ENCODE data around the gene ZNF552. TPM values are rescaled to one million over a fixed set of nuclear protein-coding genes. Genes with fewer than 3 reads are reported as not detected.
"Not testable (repeated sequence)": the region's sequence is repeated elsewhere in the genome, so short reads cannot be mapped to it uniquely, and the experiment has no call there.

The ZNF552 gene
- total RNA-seq, 2 donors from 2014 or later = 7.7 to 8.4 TPM

DNA sequence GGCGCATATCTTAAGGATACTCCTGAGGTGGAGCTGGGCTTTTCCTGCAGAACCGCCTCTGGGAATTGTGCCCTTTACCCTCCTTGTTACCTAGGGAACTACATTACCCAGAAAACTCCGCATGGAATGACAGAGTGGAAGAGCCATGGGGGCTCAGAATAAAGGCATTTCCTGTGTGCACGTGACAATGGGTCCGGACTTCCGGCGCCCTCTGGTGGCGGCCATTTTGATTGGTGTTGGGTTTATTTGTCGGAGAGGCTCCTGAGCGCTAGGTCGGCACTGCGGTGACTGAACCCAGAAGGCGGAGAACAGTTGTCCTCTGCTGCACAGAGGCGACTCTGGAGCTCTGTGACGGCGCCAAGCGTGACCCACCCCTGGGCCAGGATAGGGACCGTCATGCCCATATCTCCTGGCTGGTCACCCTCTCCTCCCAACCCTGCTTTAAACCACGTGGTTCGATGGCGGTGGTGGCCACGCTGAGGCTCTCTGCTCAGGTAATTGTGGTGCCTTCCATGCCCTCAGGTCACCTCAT lies 15.4 kb upstream of the ZNF552 start, which contains the start of gene ZNF587B:
Gene ZNF587B (plus strand): TSS at position 229 of the 532 bp plus-strand sequence. CDS start 230 bp downstream, at position 459.
- peak within 1 kb of the TSS; percentile 3 for H3K27ac Mint-ChIP-seq
- H3K4me3 Mint-ChIP-seq = no peak within 1 kb of the TSS
- peak; percentile 21 to 37 for DNase-seq
- no peak for ATAC-seq (replicated peaks in 1 of 2)
- H3K27me3 Mint-ChIP-seq (ENCODE audit: low read depth) = no peaks in the 10 kb centered on the region
- H3K4me1 Mint-ChIP-seq (ENCODE audit: low read depth) = peaks cover 6% of the 10 kb centered on the region
- H3K36me3 Mint-ChIP-seq (ENCODE audit: insufficient read depth in 2 of 2) = peaks cover 5 to 14% of the 10 kb centered on the region in 2 donors
- no peaks in the 10 kb centered on the region for H3K9me3 Mint-ChIP-seq

DNA sequence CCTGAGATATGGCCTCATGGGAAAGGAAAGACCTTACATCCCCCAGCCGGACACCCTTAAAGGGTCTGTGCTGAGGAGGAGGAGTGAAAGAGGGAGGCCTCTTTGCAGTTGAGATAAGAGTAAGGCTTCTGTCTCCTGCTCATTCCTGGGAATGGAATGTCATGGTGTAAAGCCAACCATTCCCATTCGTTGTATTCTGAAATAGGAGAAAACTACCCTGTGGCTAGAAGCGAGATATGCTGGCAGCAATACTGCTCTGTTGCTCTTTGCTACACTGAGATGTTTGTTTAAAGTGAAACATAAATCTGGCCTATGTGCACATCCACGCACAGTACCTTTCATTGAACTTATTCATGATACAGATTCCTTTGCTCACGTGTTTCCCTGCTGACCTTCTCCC lies 14.6 kb upstream of the ZNF552 start:
- no peak overlapping the region for H3K4me3 Mint-ChIP-seq
- no peak for ATAC-seq (replicated peaks in 1 of 2)
- H3K9me3 Mint-ChIP-seq = no peaks in the 10 kb centered on the region
- no peaks in the 10 kb centered on the region for H3K27me3 Mint-ChIP-seq (ENCODE audit: low read depth)
- no peak for DNase-seq
- H3K36me3 Mint-ChIP-seq (ENCODE audit: insufficient read depth in 2 of 2) = peaks cover 5 to 14% of the 10 kb centered on the region in 2 donors
- peaks cover 9% of the 10 kb centered on the region for H3K4me1 Mint-ChIP-seq (ENCODE audit: low read depth)
- H3K27ac Mint-ChIP-seq = no peak overlapping the region

DNA sequence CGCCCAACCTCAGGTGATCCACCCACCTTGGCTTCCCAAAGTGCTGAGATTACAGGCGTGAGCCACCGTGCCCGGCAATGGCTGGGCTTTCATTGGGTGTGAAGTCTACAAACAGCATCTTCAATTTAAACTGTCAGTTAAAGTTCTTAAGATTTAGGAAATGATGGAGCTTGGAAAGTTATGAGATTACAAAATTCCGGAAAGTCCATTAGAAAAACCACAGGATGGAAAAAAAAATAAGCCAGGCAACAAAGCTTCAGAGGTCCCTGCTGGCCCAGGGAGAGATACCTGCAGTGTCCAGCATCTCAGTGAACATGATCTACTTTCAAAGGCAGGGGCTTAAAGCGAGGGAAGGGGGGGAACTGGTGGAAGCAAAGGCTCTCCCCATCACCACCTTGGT lies 10.8 kb upstream of the ZNF552 start:
- DNase-seq (no peak), ATAC-seq (replicated peaks in 1 of 2) (no peak)
- H3K4me3 Mint-ChIP-seq = no peak overlapping the region
- H3K9me3 Mint-ChIP-seq = no peaks in the 10 kb centered on the region
- H3K27me3 Mint-ChIP-seq (ENCODE audit: low read depth) = no peaks in the 10 kb centered on the region
- no peak overlapping the region for H3K27ac Mint-ChIP-seq
- peaks cover 10 to 26% of the 10 kb centered on the region in 2 donors for H3K36me3 Mint-ChIP-seq (ENCODE audit: insufficient read depth in 2 of 2)
- H3K4me1 Mint-ChIP-seq (ENCODE audit: low read depth) = peaks cover 46% of the 10 kb centered on the region

DNA sequence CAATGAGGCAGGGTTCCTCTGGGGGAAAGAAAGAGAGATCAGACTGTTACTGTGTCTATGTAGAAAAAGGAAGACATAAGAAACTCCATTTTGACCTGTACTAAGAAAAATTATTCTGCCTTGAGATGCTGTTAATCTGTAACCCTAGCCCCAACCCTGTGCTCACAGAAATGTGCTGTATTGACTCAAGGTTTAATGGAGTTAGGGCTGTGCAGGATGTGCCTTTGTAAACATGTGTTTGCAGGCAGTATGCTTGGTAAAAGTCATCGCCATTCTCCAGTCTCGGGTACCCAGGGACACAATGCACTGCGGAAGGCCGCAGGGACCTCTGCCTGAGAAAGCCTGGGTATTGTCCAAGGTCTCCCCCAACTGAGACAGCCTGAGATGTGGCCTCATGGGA lies 8.9 kb upstream of the ZNF552 start:
- peak overlapping the region; percentile 84 for H3K27ac Mint-ChIP-seq
- DNase-seq; H3K4me3 Mint-ChIP-seq; H3K27me3 Mint-ChIP-seq (ENCODE audit: low read depth); ATAC-seq (replicated peaks in 1 of 2); H3K9me3 Mint-ChIP-seq: not testable (repeated sequence)
- H3K4me1 Mint-ChIP-seq (ENCODE audit: low read depth) = peaks cover 58% of the 10 kb centered on the region
- H3K36me3 Mint-ChIP-seq (ENCODE audit: insufficient read depth in 2 of 2) = peaks cover 12 to 24% of the 10 kb centered on the region in 2 donors

DNA sequence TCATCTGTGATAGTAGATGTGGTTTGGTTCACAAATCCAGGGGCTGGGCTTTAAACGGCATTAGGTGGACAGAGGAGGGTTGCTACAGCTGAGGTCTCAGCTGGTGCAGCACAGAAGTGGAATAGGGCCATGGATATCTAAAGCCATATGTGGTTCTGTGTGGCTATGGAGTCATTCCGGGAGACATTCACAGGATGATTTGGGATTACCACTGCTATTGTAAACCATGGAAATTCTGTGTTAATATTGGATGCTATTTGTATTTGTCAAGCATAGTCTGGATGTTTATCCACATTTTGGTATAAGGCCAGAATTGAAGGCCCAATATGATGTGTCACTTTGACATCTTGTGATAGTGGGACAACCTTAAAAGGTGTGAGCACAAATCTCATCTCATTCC lies 8.4 kb upstream of the ZNF552 start:
- not testable (repeated sequence) for ATAC-seq (replicated peaks in 1 of 2); H3K9me3 Mint-ChIP-seq; H3K27me3 Mint-ChIP-seq (ENCODE audit: low read depth); DNase-seq
- Mint-ChIP-seq H3K4me3 (peak overlapping the region in 1 of 2 donors; percentile 8), H3K27ac (peak overlapping the region; percentile 84), H3K36me3 (ENCODE audit: insufficient read depth in 2 of 2) (peaks cover 12 to 24% of the 10 kb centered on the region in 2 donors), H3K4me1 (ENCODE audit: low read depth) (peaks cover 63% of the 10 kb centered on the region)

DNA sequence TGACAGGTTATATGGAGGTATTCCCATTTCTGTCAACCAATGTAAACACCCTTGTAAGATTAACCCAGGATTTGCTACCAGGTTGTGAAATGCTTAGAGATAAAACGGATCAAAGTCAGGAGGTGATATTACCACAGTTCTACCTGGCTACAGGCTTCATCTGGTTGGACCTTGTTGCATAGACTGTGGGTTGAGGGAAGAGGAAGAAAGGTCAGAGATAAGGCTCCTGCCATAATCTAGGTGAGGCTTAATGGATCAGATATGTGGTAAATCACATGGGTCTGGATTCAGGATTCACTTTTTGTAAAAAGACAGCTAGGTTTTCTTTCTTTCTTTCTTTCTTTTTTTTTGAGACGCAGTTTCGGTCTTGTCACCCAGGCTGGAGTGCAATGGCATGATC lies 6.8 kb upstream of the ZNF552 start:
- H3K27me3 Mint-ChIP-seq (ENCODE audit: low read depth); ATAC-seq (replicated peaks in 1 of 2); H3K9me3 Mint-ChIP-seq; DNase-seq: not testable (repeated sequence)
- Mint-ChIP-seq H3K4me1 (ENCODE audit: low read depth) (peaks cover 66% of the 10 kb centered on the region), H3K36me3 (ENCODE audit: insufficient read depth in 2 of 2) (peaks cover 12 to 21% of the 10 kb centered on the region in 2 donors), H3K27ac (peak overlapping the region; percentile 96), H3K4me3 (peak overlapping the region; percentile 97)

DNA sequence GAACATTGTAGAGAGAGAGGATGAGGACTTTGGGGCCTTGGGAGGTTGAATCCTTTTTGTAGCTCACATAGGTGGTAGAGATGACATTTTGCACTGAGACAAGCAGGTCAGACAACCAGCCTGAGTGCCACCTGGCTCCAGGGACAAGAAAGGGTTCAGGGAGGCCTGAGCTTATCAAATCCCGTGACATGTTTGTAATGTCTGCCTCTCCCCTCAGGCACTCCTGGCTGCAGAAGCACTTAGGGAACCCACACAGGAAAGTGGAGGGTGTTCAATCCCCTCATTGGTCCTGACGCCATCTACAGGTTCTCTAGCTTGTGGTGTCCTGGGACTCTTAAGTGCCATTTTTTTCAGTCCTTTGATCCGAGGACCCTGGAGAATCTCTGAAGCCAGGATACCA lies 6.4 kb upstream of the ZNF552 start:
- Mint-ChIP-seq H3K4me1 (ENCODE audit: low read depth) (peaks cover 68% of the 10 kb centered on the region), H3K27ac (peak overlapping the region; percentile 96), H3K36me3 (ENCODE audit: insufficient read depth in 2 of 2) (peaks cover 12 to 21% of the 10 kb centered on the region in 2 donors), H3K4me3 (peak overlapping the region; percentile 97)
- H3K9me3 Mint-ChIP-seq; DNase-seq; H3K27me3 Mint-ChIP-seq (ENCODE audit: low read depth); ATAC-seq (replicated peaks in 1 of 2): not testable (repeated sequence)

DNA sequence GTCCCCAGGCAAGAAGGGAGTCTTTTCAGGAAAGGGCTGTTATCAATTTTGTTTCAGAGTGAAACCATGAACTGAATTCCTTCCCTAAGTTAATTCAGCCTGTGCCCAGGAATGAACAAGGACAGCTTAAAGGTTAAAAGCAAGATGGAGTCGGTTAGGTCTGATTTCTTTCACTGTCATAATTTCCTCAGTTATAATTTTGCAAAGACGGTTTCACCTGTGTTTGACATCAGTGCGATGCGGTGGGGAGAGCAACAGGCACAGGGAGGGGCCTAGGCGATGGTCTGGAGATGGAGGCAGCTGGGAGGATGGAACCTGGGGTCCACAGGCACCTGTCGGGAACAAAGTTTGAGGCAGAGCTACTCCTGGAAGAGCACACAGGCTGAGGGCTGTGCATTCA lies 5.9 kb upstream of the ZNF552 start:
- DNase-seq (no peak), ATAC-seq (replicated peaks in 1 of 2) (no peak)
- Mint-ChIP-seq H3K4me3 (peak overlapping the region; percentile 97), H3K27me3 (ENCODE audit: low read depth) (no peaks in the 10 kb centered on the region), H3K9me3 (no peaks in the 10 kb centered on the region), H3K36me3 (ENCODE audit: insufficient read depth in 2 of 2) (peaks cover 12 to 21% of the 10 kb centered on the region in 2 donors), H3K4me1 (ENCODE audit: low read depth) (peaks cover 68% of the 10 kb centered on the region), H3K27ac (peak overlapping the region; percentile 96)

DNA sequence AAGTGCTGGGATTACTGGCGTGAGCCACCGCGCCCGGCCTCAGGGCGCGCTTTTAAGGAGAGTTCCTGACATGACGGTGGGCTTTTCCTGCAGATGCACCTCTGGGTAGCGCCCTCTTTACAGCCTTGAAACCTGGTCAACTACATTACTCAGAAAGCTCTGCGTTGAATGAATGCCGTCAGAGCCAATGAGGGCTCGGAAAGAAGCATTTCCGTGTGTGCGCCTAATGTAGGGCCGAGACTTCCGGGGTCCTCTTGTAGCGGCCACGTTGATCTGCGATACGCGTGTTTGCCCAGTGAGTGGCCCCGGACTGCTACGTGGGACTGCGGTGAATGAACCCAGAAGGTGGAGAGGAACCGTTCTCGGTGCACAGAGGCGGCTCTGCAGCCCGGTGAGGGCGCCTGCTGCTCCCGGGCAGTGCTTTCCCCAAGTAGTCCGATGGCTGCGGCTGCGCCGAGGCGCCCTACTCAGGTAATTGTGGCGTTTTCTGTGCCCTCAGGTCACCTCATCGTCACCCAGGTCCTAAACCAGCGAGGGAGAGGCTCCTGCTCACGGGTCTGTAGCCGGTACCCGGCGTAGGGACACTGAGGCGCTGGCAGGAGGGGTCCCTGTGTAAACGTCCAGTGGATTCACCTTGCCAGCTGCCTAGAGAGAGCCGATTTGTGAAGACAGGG lies 4.9 kb upstream of the ZNF552 start:
- H3K4me1 Mint-ChIP-seq (ENCODE audit: low read depth) = peaks cover 77% of the 10 kb centered on the region
- ATAC-seq (replicated peaks in 1 of 2) (peak; percentile 91 to 92), DNase-seq (peak; percentile 82 to 88)
- no peaks in the 10 kb centered on the region for H3K27me3 Mint-ChIP-seq (ENCODE audit: low read depth)
- peak overlapping the region; percentile 96 for H3K27ac Mint-ChIP-seq
- H3K36me3 Mint-ChIP-seq (ENCODE audit: insufficient read depth in 2 of 2) = peaks cover 15 to 21% of the 10 kb centered on the region in 2 donors
- no peaks in the 10 kb centered on the region for H3K9me3 Mint-ChIP-seq
- peak overlapping the region; percentile 97 for H3K4me3 Mint-ChIP-seq

DNA sequence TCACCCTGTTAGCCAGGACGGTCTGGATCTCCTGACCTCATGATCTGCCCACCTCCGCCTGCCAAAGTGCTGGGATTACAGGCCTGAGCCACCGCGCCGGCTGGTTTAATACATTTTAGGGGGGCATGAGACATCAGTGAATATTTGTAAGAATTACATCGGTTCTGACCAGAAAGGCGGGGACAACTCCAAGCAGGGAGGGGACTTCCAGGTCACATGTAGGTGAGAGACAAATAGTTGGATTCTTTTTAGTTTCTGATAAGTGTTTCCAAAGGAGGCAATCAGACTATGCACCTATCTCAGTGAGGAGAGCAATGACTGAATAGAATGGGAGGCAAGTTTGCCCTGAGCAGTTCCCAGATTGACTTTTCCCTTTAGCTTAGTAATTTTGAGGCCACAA lies 3.7 kb upstream of the ZNF552 start:
- no peaks in the 10 kb centered on the region for H3K9me3 Mint-ChIP-seq
- H3K36me3 Mint-ChIP-seq (ENCODE audit: insufficient read depth in 2 of 2) = peaks cover 17 to 21% of the 10 kb centered on the region in 2 donors
- peaks cover 76% of the 10 kb centered on the region for H3K4me1 Mint-ChIP-seq (ENCODE audit: low read depth)
- no peaks in the 10 kb centered on the region for H3K27me3 Mint-ChIP-seq (ENCODE audit: low read depth)
- ATAC-seq (replicated peaks in 1 of 2) (no peak), DNase-seq (no peak)
- H3K4me3 Mint-ChIP-seq = peak overlapping the region; percentile 67 to 97
- no peak overlapping the region for H3K27ac Mint-ChIP-seq

DNA sequence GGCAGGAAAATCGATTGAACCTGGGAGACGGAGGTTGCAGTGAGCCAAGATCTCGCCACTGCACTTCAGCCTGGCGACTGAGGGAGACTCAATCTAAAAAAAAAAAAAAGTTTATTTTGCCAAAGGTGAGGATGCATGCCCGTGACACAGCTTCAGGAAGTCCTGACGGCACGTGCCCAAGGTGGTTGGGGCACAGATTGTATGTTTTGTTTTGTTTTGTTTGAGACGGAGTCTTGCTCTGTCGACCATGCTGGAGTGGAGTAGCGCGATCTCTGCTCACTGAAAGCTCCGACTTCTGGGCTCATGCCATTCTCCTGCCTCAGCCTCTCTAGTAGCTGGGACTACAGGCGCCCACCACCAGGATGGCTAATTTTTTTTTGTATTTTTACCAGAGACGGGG lies 3.3 kb upstream of the ZNF552 start:
- Mint-ChIP-seq H3K36me3 (ENCODE audit: insufficient read depth in 2 of 2) (peaks cover 17 to 19% of the 10 kb centered on the region in 2 donors), H3K4me1 (ENCODE audit: low read depth) (peaks cover 76% of the 10 kb centered on the region), H3K4me3 (peak overlapping the region; percentile 67 to 97), H3K27me3 (ENCODE audit: low read depth) (no peaks in the 10 kb centered on the region), H3K27ac (no peak overlapping the region), H3K9me3 (no peaks in the 10 kb centered on the region)
- no peak for ATAC-seq (replicated peaks in 1 of 2)
- DNase-seq = no peak

DNA sequence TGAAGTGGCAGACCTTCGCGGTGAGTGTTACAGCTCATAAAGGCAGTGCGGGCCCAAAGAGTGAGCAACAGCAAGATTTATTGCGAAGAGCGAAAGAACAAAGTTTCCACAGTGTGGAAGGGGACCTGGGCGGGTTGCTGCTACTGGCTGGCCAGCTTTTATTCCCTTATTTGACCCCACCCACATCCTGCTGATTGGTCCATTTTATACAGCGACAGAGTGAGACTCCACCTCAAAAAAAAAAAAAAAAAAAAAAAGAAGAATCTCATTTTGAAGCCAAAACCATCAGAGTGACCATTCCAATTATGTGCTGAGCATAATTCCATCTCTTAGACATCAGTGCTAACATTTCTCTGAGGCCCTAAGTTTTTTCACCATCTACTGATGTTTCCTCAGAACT lies 1.9 kb upstream of the ZNF552 start:
- DNase-seq = peak in 1 of 2 donors; percentile 29
- peaks cover 76% of the 10 kb centered on the region for H3K4me1 Mint-ChIP-seq (ENCODE audit: low read depth)
- no peak for ATAC-seq (replicated peaks in 1 of 2)
- H3K9me3 Mint-ChIP-seq = no peaks in the 10 kb centered on the region
- no peaks in the 10 kb centered on the region for H3K27me3 Mint-ChIP-seq (ENCODE audit: low read depth)
- H3K4me3 Mint-ChIP-seq = no peak overlapping the region
- H3K27ac Mint-ChIP-seq = no peak overlapping the region
- H3K36me3 Mint-ChIP-seq (ENCODE audit: insufficient read depth in 2 of 2) = peaks cover 14 to 17% of the 10 kb centered on the region in 2 donors

DNA sequence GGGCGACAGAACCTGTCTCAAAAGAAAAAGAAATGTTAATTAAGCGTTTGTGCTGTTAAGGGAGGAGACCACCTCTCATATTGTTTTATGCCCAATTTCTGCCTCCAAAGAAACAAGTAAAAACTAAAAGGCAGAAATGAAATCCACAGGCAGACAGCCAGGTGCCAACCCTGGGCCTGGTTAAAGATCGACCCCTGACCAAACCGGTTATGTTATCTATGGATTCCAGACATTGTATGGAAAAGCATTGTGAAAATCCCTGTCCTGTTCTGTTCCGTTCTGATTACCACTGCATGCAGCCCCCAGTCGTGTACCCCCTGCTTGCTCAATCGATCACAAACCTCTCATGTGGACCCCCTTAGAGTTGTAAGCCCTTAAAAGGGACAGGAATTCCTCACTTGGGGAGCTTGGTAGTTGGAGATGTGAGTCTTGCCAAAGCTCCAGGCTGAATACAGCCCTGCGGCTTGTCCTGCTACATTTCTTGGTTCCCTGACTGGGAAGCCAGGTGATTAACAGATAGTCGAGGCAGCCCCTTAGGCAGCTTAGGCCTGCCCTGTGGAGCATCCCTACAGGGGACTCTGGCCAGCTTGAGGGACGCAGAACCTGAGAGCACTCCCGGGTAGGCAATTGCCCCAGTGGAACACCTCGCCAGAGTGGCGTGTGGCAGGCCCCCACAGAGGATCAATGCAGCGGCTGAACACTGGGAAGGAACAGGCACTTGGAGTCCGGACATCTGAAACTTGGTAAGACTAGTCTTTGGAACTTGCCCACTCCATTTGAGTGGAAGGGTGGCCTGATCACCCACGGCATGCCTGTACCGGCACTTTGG lies 748 bp upstream of the ZNF552 start:
- Mint-ChIP-seq H3K36me3 (ENCODE audit: insufficient read depth in 2 of 2) (peaks cover 14 to 15% of the 10 kb centered on the region in 2 donors), H3K4me1 (ENCODE audit: low read depth) (peaks cover 65% of the 10 kb centered on the region), H3K4me3 (peak overlapping the region; percentile 95 to 96), H3K27ac (peak overlapping the region; percentile 96), H3K9me3 (no peaks in the 10 kb centered on the region), H3K27me3 (ENCODE audit: low read depth) (no peaks in the 10 kb centered on the region)
- no peak for ATAC-seq (replicated peaks in 1 of 2)
- no peak for DNase-seq

All from activated T-cell treated with anti-CD3 and anti-CD28 coated beads, Interleukin-2, amount 50 U/mL, for 72 hours (primary cell).